Measurements from ENCODE around the gene FAM151A.
"Not testable (repeated sequence)": the region's sequence is repeated elsewhere in the genome, so short reads cannot be mapped to it uniquely, and the experiment has no call there.

FAM151A gene

GRCh38 chr1:54636461-54637446 is 13.4 kb upstream of the FAM151A start:
- not testable (repeated sequence) for DNase-seq (ENCODE audit: low spot score)

- not testable (repeated sequence) for DNase-seq (ENCODE audit: low spot score)
Measured at GRCh38 chr1:54635804-54636203, 12.5 kb upstream of the FAM151A start.

GRCh38 chr1:54627196-54627595 is 3.9 kb upstream of the FAM151A start:
- no peak for DNase-seq (ENCODE audit: low spot score)

- no peak for DNase-seq (ENCODE audit: low spot score)
Measured at GRCh38 chr1:54624466-54625464, 1.4 kb upstream of the FAM151A start.

- DNase-seq (ENCODE audit: low spot score), result no peak
Measured at GRCh38 chr1:54619749-54620148, 3.6 kb downstream of the FAM151A start.

GRCh38 chr1:54615531-54616279 is 7.6 kb downstream of the FAM151A start:
- DNase-seq (ENCODE audit: low spot score), result no peak

GRCh38 chr1:54614563-54614962 is 8.8 kb downstream of the FAM151A start:
- no peak for DNase-seq (ENCODE audit: low spot score)

- DNase-seq (ENCODE audit: low spot score), result no peak
Measured at GRCh38 chr1:54614024-54614423, 9.3 kb downstream of the FAM151A start.

- DNase-seq (ENCODE audit: low spot score), result no peak
Measured at GRCh38 chr1:54611621-54612020, 11.7 kb downstream of the FAM151A start.

- no peak for DNase-seq (ENCODE audit: low spot score)
Measured at GRCh38 chr1:54610601-54611580, 12.4 kb downstream of the FAM151A start.

GRCh38 chr1:54610048-54610447 is 13.3 kb downstream of the FAM151A start:
- no peak for DNase-seq (ENCODE audit: low spot score)

- no peak for DNase-seq (ENCODE audit: low spot score)
Measured at GRCh38 chr1:54609301-54609921, 13.9 kb downstream of the FAM151A start.

GRCh38 chr1:54608566-54609230 is 14.6 kb downstream of the FAM151A start:
- DNase-seq (ENCODE audit: low spot score), result no peak

GRCh38 chr1:54607821-54608565 is 15.3 kb downstream of the FAM151A start:
- no peak for DNase-seq (ENCODE audit: low spot score)

- DNase-seq (ENCODE audit: low spot score), result no peak
Measured at GRCh38 chr1:54606990-54607325, 16.4 kb downstream of the FAM151A start.

GRCh38 chr1:54606096-54606989 is 17.0 kb downstream of the FAM151A start:
- no peak for DNase-seq (ENCODE audit: low spot score)

- DNase-seq (ENCODE audit: low spot score), result no peak
Measured at GRCh38 chr1:54604572-54605370, 18.6 kb downstream of the FAM151A start.

Data from CD4-positive, alpha-beta T cell treated with Interleukin-15 for 4 hours (primary cell).